HG02852 (cell line): ENCODE measurements around the gene TMIGD3.

ENCODE experiments used
- ATAC-seq: cut with Tn5 transposase; IDR thresholded peaks from one replicate; pipeline ENCODE4 v1.9.1; 2021; ENCODE audit warnings: mild to moderate bottlenecking, moderate library complexity; ENCODE audit not compliant: unreplicated experiment

TMIGD3 gene

GRCh38 chr1:111509997-111510375 is 6.6 kb upstream of the TMIGD3 start:
- no peak for ATAC-seq

- ATAC-seq: peak; percentile 42
Observed at GRCh38 chr1:111507411-111508201, 4.2 kb upstream of the TMIGD3 start.

- no peak for ATAC-seq
Observed at GRCh38 chr1:111506561-111506960, 3.1 kb upstream of the TMIGD3 start.

- ATAC-seq: peak; percentile 62
Observed at GRCh38 chr1:111505641-111506119, 2.2 kb upstream of the TMIGD3 start.

- ATAC-seq: no peak
Observed at GRCh38 chr1:111504097-111504496, 664 bp upstream of the TMIGD3 start.

GRCh38 chr1:111501645-111502044 is 1.8 kb downstream of the TMIGD3 start:
- no peak for ATAC-seq

- no peak for ATAC-seq
Observed at GRCh38 chr1:111499026-111499785, 4.2 kb downstream of the TMIGD3 start.

- no peak for ATAC-seq
Observed at GRCh38 chr1:111497592-111497991, 5.8 kb downstream of the TMIGD3 start.

GRCh38 chr1:111496398-111496797 is 7.0 kb downstream of the TMIGD3 start:
- no peak for ATAC-seq

GRCh38 chr1:111491070-111491469 is 12.4 kb downstream of the TMIGD3 start:
- ATAC-seq: no peak

GRCh38 chr1:111490220-111490619 is 13.2 kb downstream of the TMIGD3 start:
- no peak for ATAC-seq

- ATAC-seq: no peak
Observed at GRCh38 chr1:111489604-111490003, 13.8 kb downstream of the TMIGD3 start.

GRCh38 chr1:111488669-111489068 is 14.8 kb downstream of the TMIGD3 start:
- ATAC-seq: no peak

GRCh38 chr1:111487133-111487532 is 16.3 kb downstream of the TMIGD3 start:
- ATAC-seq: no peak

- no peak for ATAC-seq
Observed at GRCh38 chr1:111486431-111486830, 17.0 kb downstream of the TMIGD3 start.

- ATAC-seq: no peak
Observed at GRCh38 chr1:111484391-111485026, 18.9 kb downstream of the TMIGD3 start.

- no peak for ATAC-seq
Observed at GRCh38 chr1:111483876-111484275, 19.6 kb downstream of the TMIGD3 start.

GRCh38 chr1:111483166-111483565 is 20.3 kb downstream of the TMIGD3 start:
- no peak for ATAC-seq

GRCh38 chr1:111481387-111482221 is 21.8 kb downstream of the TMIGD3 start:
- ATAC-seq: no peak

- no peak for ATAC-seq
Observed at GRCh38 chr1:111480674-111481073, 22.8 kb downstream of the TMIGD3 start.
